SH-SY5Y (cell line): ENCODE data around the gene ESRP2.

Experiments
- GATA2 ChIP-seq: IDR thresholded peaks from 2 replicates; pipeline ENCODE4 v1.6.1; 2011; ENCODE audit warnings: mild to moderate bottlenecking, low read depth, low read length
- GATA3 ChIP-seq: IDR thresholded peaks from 2 replicates; pipeline ENCODE4 v1.6.1; 2011; ENCODE audit warnings: low read depth, mild to moderate bottlenecking, low read length, moderate library complexity

The ESRP2 gene

DNA sequence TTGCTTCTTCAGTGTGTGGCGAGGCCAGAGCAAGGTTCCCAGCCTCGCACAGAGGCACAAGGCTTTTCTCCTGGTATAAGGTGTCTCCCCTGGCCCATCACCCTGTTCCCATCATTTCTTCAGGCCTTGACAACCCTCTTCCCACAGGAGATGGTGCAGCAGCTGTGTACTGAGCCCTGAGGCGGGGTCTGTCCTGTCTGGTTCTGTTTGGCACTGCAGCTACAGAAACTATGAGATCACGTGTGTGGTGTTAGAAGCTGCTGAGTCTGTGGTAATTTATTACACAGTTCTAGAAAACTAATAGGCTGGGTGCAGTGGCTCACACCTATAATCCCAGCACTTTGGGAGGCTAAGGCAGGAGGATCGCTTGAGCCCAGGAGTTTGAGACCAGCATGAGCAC is 16.5 kb upstream of the ESRP2 start:
- TF ChIP-seq GATA2: no peak
- TF ChIP-seq GATA3: no peak

DNA sequence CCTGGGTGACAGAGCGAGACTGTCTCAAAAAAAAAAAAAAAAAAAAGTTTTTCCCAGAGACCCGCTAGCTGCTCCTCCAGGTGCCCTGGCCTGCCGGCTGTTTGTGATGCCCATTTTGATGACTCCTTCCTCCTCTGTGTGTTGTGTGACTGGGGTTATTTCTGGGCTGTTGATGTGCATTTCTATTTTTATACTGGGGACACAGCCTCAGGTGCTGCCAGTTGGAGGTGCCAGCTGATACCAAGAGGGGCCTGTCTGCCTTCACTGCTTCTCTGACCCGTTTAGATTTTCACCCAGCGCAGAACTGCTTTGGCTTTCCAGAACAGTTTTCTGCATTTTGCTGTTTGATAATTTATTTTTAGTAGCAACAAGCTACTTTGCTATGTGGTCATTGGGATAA is 15.9 kb upstream of the ESRP2 start:
- TF ChIP-seq GATA2 (no peak), GATA3 (no peak)

DNA sequence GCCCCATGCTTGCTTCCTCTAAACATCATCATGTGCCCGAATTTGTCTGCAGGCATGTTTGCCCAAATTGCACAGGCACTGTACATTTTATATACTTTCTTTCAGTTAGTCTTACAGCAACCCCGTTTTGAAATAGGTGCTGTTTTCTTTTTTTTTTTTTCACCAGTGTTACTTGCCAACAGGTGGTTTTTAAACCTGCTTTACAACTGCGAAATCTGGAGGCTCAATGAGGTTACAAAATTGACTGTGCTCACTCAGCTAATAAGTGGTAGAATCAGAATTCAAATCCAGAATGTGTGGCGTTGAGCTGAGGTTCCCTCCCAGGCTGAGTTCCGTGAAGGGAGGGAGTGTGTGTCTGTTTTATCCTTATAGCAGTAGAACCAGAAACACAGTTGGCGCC is 15.0 kb upstream of the ESRP2 start:
- TF ChIP-seq GATA2 (no peak), GATA3 (no peak)

GRCh38 chr16:68249371-68249770 is 13.4 kb upstream of the ESRP2 start:
- no peak for TF ChIP-seq GATA2
- no peak for TF ChIP-seq GATA3

GRCh38 chr16:68247932-68248331 is 12.0 kb upstream of the ESRP2 start:
- TF ChIP-seq GATA2 (no peak), GATA3 (no peak)

- TF ChIP-seq GATA2 (no peak), GATA3 (no peak)
Observed at GRCh38 chr16:68247400-68247799, 11.5 kb upstream of the ESRP2 start.

- TF ChIP-seq GATA2: no peak
- TF ChIP-seq GATA3: no peak
Observed at GRCh38 chr16:68246666-68247065, 10.7 kb upstream of the ESRP2 start.

DNA sequence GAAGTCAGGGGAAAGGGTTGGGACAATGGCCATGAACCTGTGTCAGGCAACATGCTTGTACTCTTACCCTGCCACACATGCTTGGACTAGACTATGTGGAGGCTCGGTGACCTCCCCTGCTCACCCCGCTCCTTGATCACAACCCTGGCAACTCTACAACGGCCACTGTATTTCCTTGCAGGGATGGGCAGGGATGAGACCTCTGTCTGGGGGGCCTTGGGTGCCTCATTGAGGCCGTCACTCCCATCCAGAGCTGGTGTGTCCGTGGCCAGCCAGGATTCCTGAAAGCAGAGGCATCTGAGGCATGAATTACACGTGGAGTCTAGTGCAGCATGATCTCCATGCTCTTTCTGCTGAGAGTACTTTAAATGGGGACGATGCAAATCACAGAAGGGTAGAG is 10.2 kb upstream of the ESRP2 start:
- TF ChIP-seq GATA2 (no peak), GATA3 (no peak)

DNA sequence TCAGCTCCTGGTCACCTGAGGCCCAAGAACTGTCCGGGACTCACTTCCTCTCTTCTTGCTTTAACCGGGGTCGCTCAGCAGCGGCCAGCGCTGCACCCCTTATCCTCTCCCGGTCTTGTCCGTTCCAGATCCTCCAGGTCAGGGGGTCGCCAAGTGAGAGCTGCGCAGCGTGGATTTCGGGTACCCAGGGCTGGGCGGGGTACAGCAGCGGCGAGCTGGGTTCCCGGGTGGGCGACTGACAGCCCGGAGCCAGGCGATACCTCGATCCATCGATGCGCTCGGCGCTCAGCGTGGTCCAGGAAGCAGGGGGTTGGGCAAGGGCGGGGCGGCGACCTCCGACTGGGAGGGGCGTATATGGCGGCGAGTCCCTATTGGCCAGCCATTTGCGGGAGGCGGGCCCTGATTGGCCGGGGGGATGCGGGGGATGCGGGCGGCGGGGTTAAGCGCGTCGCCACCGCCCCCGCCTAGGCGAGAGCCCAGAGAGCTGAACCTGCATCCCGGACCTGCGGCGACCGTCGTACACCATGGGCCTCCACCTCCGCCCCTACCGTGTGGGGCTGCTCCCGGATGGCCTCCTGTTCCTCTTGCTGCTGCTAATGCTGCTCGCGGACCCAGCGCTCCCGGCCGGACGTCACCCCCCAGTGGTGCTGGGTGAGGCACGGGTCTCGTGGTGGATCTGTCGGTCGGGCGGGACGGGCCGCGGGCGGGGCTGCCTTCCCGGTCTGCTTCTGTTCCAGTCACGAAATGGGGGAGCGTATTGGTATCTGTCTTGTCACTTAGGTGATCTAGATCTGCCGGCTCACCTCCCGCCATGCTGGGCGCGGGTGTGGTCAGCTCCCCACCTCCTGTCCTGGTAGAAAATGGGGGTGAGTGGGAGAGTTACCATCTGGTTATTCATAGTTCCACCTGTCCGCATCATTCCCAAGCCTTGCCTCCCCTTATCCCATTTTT is 9.3 kb upstream of the ESRP2 start, which contains the start of gene PLA2G15:
PLA2G15 (plus strand) TSS at position 471 of the 951 bp plus-strand sequence; CDS start at position 525, 54 bp downstream.
- TF ChIP-seq GATA2: no peak

DNA sequence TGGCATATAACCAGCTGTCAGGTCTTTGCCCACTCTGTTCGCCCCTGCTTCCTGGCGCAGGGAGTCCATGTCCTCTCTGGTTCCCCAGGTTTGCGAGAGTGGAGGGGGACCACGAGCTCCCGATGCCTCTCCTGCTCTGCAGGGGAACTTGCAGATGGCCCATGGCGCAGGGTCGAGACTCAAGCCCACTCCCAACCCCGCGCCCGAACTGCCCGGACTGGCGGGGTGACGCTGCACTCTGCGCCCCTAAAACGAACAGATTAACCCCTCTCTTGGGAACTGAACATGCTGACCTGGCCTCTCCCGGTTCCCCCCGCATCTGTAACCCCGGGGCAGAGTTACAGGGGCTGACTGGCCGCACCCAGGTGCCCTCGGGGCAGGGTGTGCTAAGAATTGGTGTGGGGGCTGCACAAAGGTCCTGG is 8.6 kb upstream of the ESRP2 start:
- TF ChIP-seq GATA3 (no peak), GATA2 (no peak)

DNA sequence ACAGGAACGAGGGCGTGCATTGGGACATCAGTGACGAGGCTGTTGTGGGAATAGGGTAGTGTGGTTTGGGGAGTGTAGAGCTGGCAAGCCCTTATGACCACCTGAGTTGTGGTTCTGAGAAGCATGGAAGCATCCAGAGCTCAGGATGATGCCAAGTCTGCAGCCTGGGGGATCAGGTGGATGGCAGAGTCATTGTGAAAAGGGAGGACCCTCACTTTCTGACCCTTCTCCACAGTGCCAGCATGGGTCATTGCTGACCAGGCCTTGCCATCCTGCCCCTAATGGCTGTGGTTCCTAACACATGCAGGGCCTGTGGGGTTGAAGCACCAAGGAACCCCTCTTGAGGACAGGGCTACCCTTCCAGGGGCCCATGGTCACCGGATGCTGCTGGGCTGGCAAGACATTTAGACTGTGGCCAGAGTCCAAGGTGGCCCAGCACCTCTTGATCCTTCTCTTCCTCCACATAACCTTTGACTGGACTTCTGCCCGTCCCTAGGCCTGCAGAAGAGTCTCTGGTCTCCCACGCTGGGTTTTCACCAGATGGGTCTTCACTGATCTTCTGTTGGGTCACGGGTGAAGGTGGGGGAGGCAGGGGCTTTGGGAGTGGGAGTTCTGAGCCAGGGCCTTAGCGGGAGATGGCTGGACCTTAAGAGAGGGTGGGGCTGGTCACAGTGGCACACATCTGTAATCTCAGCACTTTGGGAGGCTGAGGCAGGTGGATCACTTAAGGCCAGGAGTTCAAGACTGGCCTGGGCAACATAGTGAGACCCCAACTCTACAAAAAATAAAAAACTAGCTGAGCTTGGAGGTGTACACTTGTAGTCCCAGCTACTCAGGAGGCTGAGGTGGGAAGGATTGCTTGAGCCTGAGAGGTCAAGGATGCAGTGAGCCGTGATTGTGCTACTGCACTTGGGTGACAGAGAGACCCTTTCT is 7.3 kb upstream of the ESRP2 start:
- TF ChIP-seq GATA2: no peak
- TF ChIP-seq GATA3: no peak

- TF ChIP-seq GATA3 (no peak), GATA2 (no peak)
Observed at GRCh38 chr16:68242085-68242484, 6.2 kb upstream of the ESRP2 start.

DNA sequence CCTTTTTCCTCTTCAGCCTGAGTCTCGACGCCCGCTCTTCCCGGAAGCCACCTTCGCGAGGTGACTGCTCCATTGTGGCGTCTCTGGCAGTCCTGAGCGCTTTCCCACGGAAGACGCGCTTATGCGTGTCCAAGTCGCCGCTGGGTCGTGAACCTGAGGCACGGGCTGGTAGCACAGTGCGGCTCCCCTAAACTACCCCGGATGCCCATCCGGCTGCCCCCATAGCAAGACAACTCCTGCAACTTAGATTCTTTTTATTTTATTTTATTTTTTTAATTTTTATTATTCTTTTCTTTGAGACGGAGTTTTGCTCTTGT is 2.1 kb upstream of the ESRP2 start:
- TF ChIP-seq GATA2 (no peak), GATA3 (no peak)

GRCh38 chr16:68237243-68238028 is 1.5 kb upstream of the ESRP2 start:
- TF ChIP-seq GATA2 (peak; percentile 70), GATA3 (no peak)
